Glutamatergic neuron (in vitro differentiated cells): ENCODE results near the gene METTL21C. TPM values are rescaled to one million over a fixed set of nuclear protein-coding genes. Genes with fewer than 3 reads are reported as not detected.

Experiments used
- DNase-seq: peaks from one replicate; pipeline ENCODE4 v3.0.0; 2022
- H3K27ac Mint-ChIP-seq: one replicate; pipeline ENCODE4 v1.8.0; 2020; ENCODE audit warnings: mild to moderate bottlenecking, mixed read lengths, inconsistent platforms; ENCODE audit not compliant: unreplicated experiment
- H3K27me3 Mint-ChIP-seq: one replicate; pipeline ENCODE4 v1.8.0; 2020; ENCODE audit warnings: mild to moderate bottlenecking, moderate library complexity, mixed read lengths, inconsistent platforms; ENCODE audit not compliant: unreplicated experiment
- H3K36me3 Mint-ChIP-seq: one replicate; pipeline ENCODE4 v1.8.0; 2020; ENCODE audit warnings: mild to moderate bottlenecking, mixed read lengths, inconsistent platforms; ENCODE audit not compliant: unreplicated experiment
- H3K4me1 Mint-ChIP-seq: one replicate; pipeline ENCODE4 v1.8.0; 2020; ENCODE audit warnings: mild to moderate bottlenecking, low read depth, mixed read lengths, inconsistent platforms; ENCODE audit not compliant: unreplicated experiment
- H3K4me3 Mint-ChIP-seq: one replicate; pipeline ENCODE4 v1.8.0; 2020; ENCODE audit warnings: mild to moderate bottlenecking, mixed read lengths, inconsistent platforms; ENCODE audit not compliant: unreplicated experiment
- H3K9me3 Mint-ChIP-seq: one replicate; pipeline ENCODE4 v1.8.0; 2020; ENCODE audit warnings: mild to moderate bottlenecking, moderate library complexity, mixed read lengths, inconsistent platforms; ENCODE audit not compliant: unreplicated experiment
- total RNA-seq: library from RNA; stranded (reverse); fragmentation: NEBNext Ultra II Directional; extraction: Animal tissue kit (Norgen Biotek cat#: 25700); gene quantifications from one replicate; pipeline ENCODE4 v1.2.1, GENCODE V29; 2021; ENCODE audit not compliant: unreplicated experiment
- TF ChIP-seq, protein P1 (sequence below): fragments of 200-600 bp; sonication (generic); IDR thresholded peaks from one replicate; pipeline ENCODE4 v1.5.0; 2021; ENCODE audit not compliant: partially characterized antibody, unreplicated experiment

Gene METTL21C
- total RNA-seq, 1 donor from 2014 or later: not detected

DNA sequence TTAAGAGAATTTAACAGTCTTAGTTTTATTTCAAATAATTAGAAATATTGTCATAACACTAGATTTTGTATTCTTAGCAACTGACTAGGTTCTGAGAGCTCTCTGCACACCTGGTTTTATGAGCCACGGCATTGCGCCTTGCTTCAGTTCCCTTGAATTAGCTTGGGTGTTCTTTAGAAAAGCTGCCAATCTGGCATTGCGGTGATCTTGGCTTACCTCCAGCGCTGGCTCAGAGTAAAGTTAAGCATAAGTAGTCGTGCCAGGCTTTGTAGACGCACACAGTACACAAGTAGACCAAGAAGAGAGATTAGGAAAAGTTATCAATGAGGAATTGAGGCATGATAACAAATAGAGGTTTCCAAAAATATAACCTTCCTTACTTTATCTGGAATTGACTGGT, 52.4 kb downstream of the METTL21C start:
- peaks cover 2% of the 10 kb centered on the region for H3K9me3 Mint-ChIP-seq

DNA sequence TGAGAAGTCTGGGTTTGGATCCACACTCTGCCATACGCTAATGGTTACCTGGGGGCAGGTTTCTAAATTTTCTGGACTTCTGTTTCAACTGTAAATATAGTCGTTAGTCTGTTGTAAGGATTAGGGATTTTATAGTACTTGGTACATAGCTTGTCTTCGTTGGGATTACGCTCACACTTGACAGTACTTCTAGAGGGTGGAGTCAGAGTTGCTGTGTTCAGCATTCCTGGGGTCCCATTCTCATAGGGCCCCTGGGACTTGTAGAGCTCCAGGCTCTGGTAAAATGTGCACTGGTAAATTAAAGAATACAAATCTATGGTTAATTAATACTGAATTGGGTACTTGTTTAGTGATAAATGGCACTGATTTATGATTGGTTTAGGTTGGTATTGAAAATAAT, 52.8 kb downstream of the METTL21C start:
- Mint-ChIP-seq H3K36me3 (no peaks in the 10 kb centered on the region), H3K27ac (no peak overlapping the region), H3K27me3 (no peaks in the 10 kb centered on the region), H3K4me3 (no peak overlapping the region), H3K9me3 (peaks cover 2% of the 10 kb centered on the region), H3K4me1 (peaks cover 17% of the 10 kb centered on the region)
- no peak for DNase-seq
- TF ChIP-seq, protein P1, sequence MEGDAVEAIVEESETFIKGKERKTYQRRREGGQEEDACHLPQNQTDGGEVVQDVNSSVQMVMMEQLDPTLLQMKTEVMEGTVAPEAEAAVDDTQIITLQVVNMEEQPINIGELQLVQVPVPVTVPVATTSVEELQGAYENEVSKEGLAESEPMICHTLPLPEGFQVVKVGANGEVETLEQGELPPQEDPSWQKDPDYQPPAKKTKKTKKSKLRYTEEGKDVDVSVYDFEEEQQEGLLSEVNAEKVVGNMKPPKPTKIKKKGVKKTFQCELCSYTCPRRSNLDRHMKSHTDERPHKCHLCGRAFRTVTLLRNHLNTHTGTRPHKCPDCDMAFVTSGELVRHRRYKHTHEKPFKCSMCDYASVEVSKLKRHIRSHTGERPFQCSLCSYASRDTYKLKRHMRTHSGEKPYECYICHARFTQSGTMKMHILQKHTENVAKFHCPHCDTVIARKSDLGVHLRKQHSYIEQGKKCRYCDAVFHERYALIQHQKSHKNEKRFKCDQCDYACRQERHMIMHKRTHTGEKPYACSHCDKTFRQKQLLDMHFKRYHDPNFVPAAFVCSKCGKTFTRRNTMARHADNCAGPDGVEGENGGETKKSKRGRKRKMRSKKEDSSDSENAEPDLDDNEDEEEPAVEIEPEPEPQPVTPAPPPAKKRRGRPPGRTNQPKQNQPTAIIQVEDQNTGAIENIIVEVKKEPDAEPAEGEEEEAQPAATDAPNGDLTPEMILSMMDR: no peak

More for the DNA sequence above, 52.4 kb downstream of the METTL21C start:
- Mint-ChIP-seq H3K27ac (no peak overlapping the region), H3K27me3 (no peaks in the 10 kb centered on the region), H3K4me3 (no peak overlapping the region), H3K36me3 (no peaks in the 10 kb centered on the region), H3K4me1 (peaks cover 19% of the 10 kb centered on the region)
- TF ChIP-seq, protein P1: no peak
- no peak for DNase-seq

DNA sequence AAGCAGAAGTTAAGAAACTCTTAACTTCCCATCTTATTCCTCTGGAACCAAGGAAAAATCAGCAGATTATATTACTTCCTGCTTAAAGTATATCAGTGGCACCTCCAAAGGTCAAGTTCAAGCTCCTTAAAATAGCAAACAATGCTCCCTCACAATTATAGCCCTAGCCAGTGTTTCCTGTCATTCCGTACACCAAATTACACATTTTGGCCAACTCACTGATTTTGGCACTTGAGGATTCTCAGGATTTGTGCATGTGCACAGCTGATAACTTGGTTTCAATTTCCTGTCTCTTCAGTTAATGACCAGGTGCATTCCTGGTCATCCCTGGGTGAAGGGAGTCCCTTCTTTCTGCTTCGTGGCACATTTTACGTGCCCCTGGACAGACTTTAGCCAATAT, 56.1 kb downstream of the METTL21C start:
- no peaks in the 10 kb centered on the region for H3K27me3 Mint-ChIP-seq
- TF ChIP-seq, protein P1: no peak
- H3K4me3 Mint-ChIP-seq: no peak overlapping the region
- H3K36me3 Mint-ChIP-seq: no peaks in the 10 kb centered on the region
- peaks cover 5% of the 10 kb centered on the region for H3K4me1 Mint-ChIP-seq
- H3K9me3 Mint-ChIP-seq: peaks cover 2% of the 10 kb centered on the region
- no peak for DNase-seq
- H3K27ac Mint-ChIP-seq: no peak overlapping the region

Other genes starting within 250 kb of the METTL21C start
- 84.6 TPM for gene TPP2, start 98.1 kb downstream of the METTL21C start, total RNA-seq
- gene TEX30, start 78.7 kb upstream of the METTL21C start, total RNA-seq: 6.9 TPM
- gene POGLUT2, start 103.9 kb upstream of the METTL21C start, total RNA-seq: 17.5 TPM
- gene BIVM, start 104.1 kb upstream of the METTL21C start, total RNA-seq: 39.2 TPM
- gene ERCC5, start 151.0 kb upstream of the METTL21C start, total RNA-seq: 40.8 TPM